WTC11 (cell line): ENCODE results near the gene CKAP2L. TPM values are rescaled to one million over a fixed set of nuclear protein-coding genes. Genes with fewer than 3 reads are reported as not detected.

ENCODE experiments used
- ATAC-seq: fragments of 200-7000 bp; cut with Tn5 transposase; 2 replicates; pipeline ENCODE4 v1.10.0; 2021; ENCODE audit warnings: mild to moderate bottlenecking, moderate library complexity
- CTCF ChIA-PET: fragments of 300-600 bp; sonication (Branson Sonifier 250); formaldehyde crosslinking; loops from one replicate; lab custom pipeline; 2021; ENCODE audit warnings: antibody characterized with exemption; lab: Charles Lee
- POLR2A ChIA-PET: fragments of 350-600 bp; sonication (Branson Sonifier 250); formaldehyde crosslinking; loops from one replicate; lab custom pipeline; 2021; ENCODE audit warnings: antibody characterized with exemption; lab: Charles Lee
- DNase-seq: peaks from one replicate; pipeline ENCODE4 v3.0.0; 2021; ENCODE audit warnings: low spot score
- H3K27ac Mint-ChIP-seq: 2 replicates; pipeline ENCODE4 v1.8.0; 2021; ENCODE audit warnings: mixed read lengths
- H3K27me3 Mint-ChIP-seq: 2 replicates; pipeline ENCODE4 v1.8.0; 2021; ENCODE audit warnings: low read depth, mild to moderate bottlenecking, moderate library complexity, mixed read lengths
- H3K36me3 Mint-ChIP-seq: 2 replicates; pipeline ENCODE4 v1.8.0; 2021; ENCODE audit warnings: mixed read lengths
- H3K4me1 Mint-ChIP-seq: 2 replicates; pipeline ENCODE4 v1.8.0; 2022; ENCODE audit warnings: mixed read lengths
- H3K4me3 Mint-ChIP-seq: 2 replicates; pipeline ENCODE4 v1.8.0; 2021; ENCODE audit warnings: mild to moderate bottlenecking, moderate library complexity, mixed read lengths
- H3K9me3 Mint-ChIP-seq: 2 replicates; pipeline ENCODE4 v1.8.0; 2021; ENCODE audit warnings: mixed read lengths
- ARID4B ChIP-seq: sonication (generic); formaldehyde crosslinking; IDR thresholded peaks from 2 replicates; pipeline ENCODE4 v1.8.0; 2023; ENCODE audit warnings: missing genetic modification reagents, mild to moderate bottlenecking, borderline replicate concordance
- E2F1 ChIP-seq: sonication (generic); formaldehyde crosslinking; IDR thresholded peaks from 2 replicates; pipeline ENCODE4 v1.8.0; 2022; ENCODE audit warnings: mild to moderate bottlenecking, missing genetic modification reagents
- E2F4 ChIP-seq: sonication (generic); formaldehyde crosslinking; IDR thresholded peaks from 2 replicates; pipeline ENCODE4 v1.8.1; 2022; ENCODE audit warnings: low read depth, mild to moderate bottlenecking, moderate library complexity, missing genetic modification reagents, borderline replicate concordance
- E2F5 ChIP-seq: sonication (generic); formaldehyde crosslinking; IDR thresholded peaks from 2 replicates; pipeline ENCODE4 v1.8.1; 2022; ENCODE audit warnings: mild to moderate bottlenecking, moderate library complexity, missing genetic modification reagents
- ESRRA ChIP-seq: sonication (generic); formaldehyde crosslinking; IDR thresholded peaks from 2 replicates; pipeline ENCODE4 v1.8.1; 2022; ENCODE audit warnings: mild to moderate bottlenecking, missing genetic modification reagents, borderline replicate concordance
- FOXK1 ChIP-seq: sonication (generic); formaldehyde crosslinking; IDR thresholded peaks from 2 replicates; pipeline ENCODE4 v1.8.0; 2022; ENCODE audit warnings: mild to moderate bottlenecking, moderate library complexity, missing genetic modification reagents
- FOXP1 ChIP-seq: sonication (generic); formaldehyde crosslinking; IDR thresholded peaks from 2 replicates; pipeline ENCODE4 v1.8.0; 2022; ENCODE audit warnings: missing genetic modification reagents, mild to moderate bottlenecking, moderate library complexity, borderline replicate concordance
- GRHL2 ChIP-seq: fragments of 250-450 bp; sonication (Bioruptor Pico); IDR thresholded peaks from 2 replicates; pipeline ENCODE4 v1.8.0; 2022; ENCODE audit warnings: mild to moderate bottlenecking, moderate library complexity; ENCODE audit not compliant: insufficient replicate concordance, severe bottlenecking
- MAX ChIP-seq: sonication (generic); formaldehyde crosslinking; IDR thresholded peaks from 2 replicates; pipeline ENCODE4 v1.8.0; 2022; ENCODE audit warnings: mild to moderate bottlenecking, missing genetic modification reagents
- NFATC4 ChIP-seq: fragments of 250-450 bp; sonication (Bioruptor Pico); IDR thresholded peaks from 2 replicates; pipeline ENCODE4 v1.9.0; 2021; ENCODE audit warnings: mild to moderate bottlenecking
- NR3C1 ChIP-seq: sonication (generic); formaldehyde crosslinking; conservative IDR thresholded peaks from 2 replicates; pipeline ENCODE4 v1.8.1; 2023; ENCODE audit warnings: low read depth, mild to moderate bottlenecking, missing genetic modification reagents
- RELA ChIP-seq: sonication (generic); formaldehyde crosslinking; IDR thresholded peaks from 2 replicates; pipeline ENCODE4 v1.8.1; 2022; ENCODE audit warnings: missing genetic modification reagents, mild to moderate bottlenecking, borderline replicate concordance
- TEAD1 ChIP-seq: sonication (generic); formaldehyde crosslinking; IDR thresholded peaks from 2 replicates; pipeline ENCODE4 v1.8.0; 2022; ENCODE audit warnings: mild to moderate bottlenecking, missing genetic modification reagents
- TP53 ChIP-seq: sonication (generic); formaldehyde crosslinking; IDR thresholded peaks from 2 replicates; pipeline ENCODE4 v1.8.1; 2023; ENCODE audit warnings: mild to moderate bottlenecking, missing genetic modification reagents
- ZMAT4 ChIP-seq: fragments of 250-450 bp; sonication (Bioruptor Pico); IDR thresholded peaks from 2 replicates; pipeline ENCODE4 v1.9.0; 2021; ENCODE audit warnings: mild to moderate bottlenecking
- ZNF138 ChIP-seq: sonication (generic); formaldehyde crosslinking; conservative IDR thresholded peaks from 2 replicates; pipeline ENCODE4 v1.8.1; 2022; ENCODE audit warnings: mild to moderate bottlenecking, moderate library complexity, missing genetic modification reagents
- ZNF219 ChIP-seq: sonication (generic); formaldehyde crosslinking; IDR thresholded peaks from 2 replicates; pipeline ENCODE4 v1.8.0; 2023; ENCODE audit warnings: missing genetic modification reagents, mild to moderate bottlenecking, borderline replicate concordance
- ZNF396 ChIP-seq: fragments of 250-450 bp; sonication (Bioruptor Pico); IDR thresholded peaks from 2 replicates; pipeline ENCODE4 v1.8.0; 2021; ENCODE audit warnings: mild to moderate bottlenecking, moderate library complexity, borderline replicate concordance
- ZNF512 ChIP-seq: sonication (generic); formaldehyde crosslinking; IDR thresholded peaks from 2 replicates; pipeline ENCODE4 v1.8.1; 2022; ENCODE audit warnings: missing genetic modification reagents, borderline replicate concordance
- total RNA-seq: library from RNA; stranded (reverse); gene quantifications from 3 replicates; pipeline ENCODE4 v1.2.3, GENCODE V29; 2021

Gene CKAP2L
- total RNA-seq, 1 experiment from 2014 or later = 25.6 TPM

GRCh38 chr2:112764071-112765044 is at the start of gene CKAP2L (continued):
- TF ChIP-seq FOXP1 (CRISPR knock-in tag) = peak; percentile 74
- TF ChIP-seq TEAD1 (CRISPR knock-in tag) = 0 out of 2 replicates have a peak, but pooled peaks have one; percentile 21
- 0 out of 2 replicates have a peak, but pooled peaks have one; percentile 32 for TF ChIP-seq E2F5 (CRISPR knock-in tag)
- no peak for TF ChIP-seq GRHL2 (CRISPR knock-in tag)
- peak; percentile 94 for TF ChIP-seq FOXK1
- TF ChIP-seq TP53 (CRISPR knock-in tag) = no peak
- TF ChIP-seq MAX (CRISPR knock-in tag) = peak; percentile 62
- TF ChIP-seq E2F1 (CRISPR knock-in tag) = no peak
- peak; percentile 94 for TF ChIP-seq E2F4 (CRISPR knock-in tag)
- no peak for TF ChIP-seq RELA (CRISPR knock-in tag)
- no peak for TF ChIP-seq ZNF138 (CRISPR knock-in tag)
- no peak for TF ChIP-seq ESRRA (CRISPR knock-in tag)
- peak; percentile 83; the same call in 1 of the 2 replicates for TF ChIP-seq ARID4B (CRISPR knock-in tag)
- TF ChIP-seq, all 79 proteins: peak for 19

- H3K27me3 Mint-ChIP-seq = no peaks in the 10 kb centered on the region
- ChIA-PET CTCF (no interaction called here), POLR2A (no interaction called here)
- no peak for ATAC-seq
- TF ChIP-seq NR3C1 (CRISPR knock-in tag) (no peak), FOXP1 (CRISPR knock-in tag) (no peak), ZNF396 (CRISPR knock-in tag) (no peak), ZNF512 (no peak), ZNF219 (no peak), ZMAT4 (CRISPR knock-in tag) (no peak), NFATC4 (no peak)
- H3K4me3 Mint-ChIP-seq = no peak overlapping the region
- no peaks in the 10 kb centered on the region for H3K36me3 Mint-ChIP-seq
- H3K9me3 Mint-ChIP-seq = peaks cover 3% of the 10 kb centered on the region; the same call in 1 of the 2 replicates
- no peak for DNase-seq
- H3K27ac Mint-ChIP-seq = no peak overlapping the region
- H3K4me1 Mint-ChIP-seq = peaks cover 52% of the 10 kb centered on the region
Observed at GRCh38 chr2:112813280-112813966, 49.0 kb upstream of the CKAP2L start.
